ENCODE measurements around the gene SERPINF2. TPM values are rescaled to one million over a fixed set of nuclear protein-coding genes. Genes with fewer than 3 reads are reported as not detected.
"Not testable (repeated sequence)": the region's sequence is repeated elsewhere in the genome, so short reads cannot be mapped to it uniquely, and the experiment has no call there.

The SERPINF2 gene
- total RNA-seq (1 to 10 TPM; 1.6 to 7.9 (median 5.0) TPM), polyA plus RNA-seq (1 to 10 TPM; 3.5 to 7.0 (median 4.9) TPM)
- long read RNA-seq, donor 1 = 0 reads
- long read RNA-seq, donor 2, partial matches to known transcripts = 0 of 1 reads
- long read RNA-seq, donor 2, other reads (novel, unspliced or antisense) = 0 of 1 reads

- WGBS, 5 donors = 69 to 81% (median 75%) methylated on average over 8 to 10 of the region's 10 CpGs
- Histone ChIP-seq H3K36me3 (peaks cover 0 to 11% (median 7%) of the 10 kb centered on the region in 6 donors), H3K27ac (peak within 1 kb of the TSS in 2 of 8 donors; percentile 32 to 53), H3K4me3 (no peak within 1 kb of the TSS), H3K4me1 (peaks cover 0 to 26% (median 13%) of the 10 kb centered on the region in 6 donors), H3K27me3 (replicated peaks in 1 of 7) (no peaks in the 10 kb centered on the region), H3K9me3 (no peaks in the 10 kb centered on the region)
- TF ChIP-seq POLR2A (IDR thresholded peaks at IDR 0.05) (no peak), CTCF (IDR thresholded peaks at IDR 0.05 in 8 of 11, conservative IDR thresholded peaks at IDR 0.05 in 3 of 11) (no peak), POLR2AphosphoS5 (IDR thresholded peaks at IDR 0.05) (no peak)
- intact Hi-C loops (cut with DNase I; ENCODE audit: low total_unique reads) = no loop called here
- DNase-seq = no peak
These were observed at the start of gene SERPINF2 for GRCh38 chr17:1742371-1743087. Gene SERPINF2, plus strand, starts transcription at chr17:1742871. Its CDS starts 2,125 bp downstream, at chr17:1744996.

GRCh38 chr17:1693339-1693738 lies 49.3 kb upstream of the SERPINF2 start:
- no peaks in the 10 kb centered on the region for H3K4me1 ChIP-seq
- no peaks in the 10 kb centered on the region for H3K36me3 ChIP-seq
- intact Hi-C loops (cut with DNase I; ENCODE audit: low total_unique reads) = no loop called here
- no peak for DNase-seq
- H3K27me3 ChIP-seq (replicated peaks in 1 of 7) = no peaks in the 10 kb centered on the region
- H3K9me3 ChIP-seq = no peaks in the 10 kb centered on the region
- 83 to 94% (median 93%) methylated on average over 7 of the region's 7 CpGs for whole genome bisulfite sequencing, 5 donors
- TF ChIP-seq CTCF (IDR thresholded peaks at IDR 0.05 in 8 of 11, conservative IDR thresholded peaks at IDR 0.05 in 3 of 11) (no peak), POLR2A (IDR thresholded peaks at IDR 0.05) (no peak), POLR2AphosphoS5 (IDR thresholded peaks at IDR 0.05) (no peak)
- H3K4me3 ChIP-seq = no peak overlapping the region
- no peak overlapping the region for H3K27ac ChIP-seq

- no peaks in the 10 kb centered on the region for H3K27me3 ChIP-seq (replicated peaks in 1 of 7)
- no peak overlapping the region for H3K27ac ChIP-seq
- no peak for TF ChIP-seq CTCF (IDR thresholded peaks at IDR 0.05 in 8 of 11, conservative IDR thresholded peaks at IDR 0.05 in 3 of 11)
- TF ChIP-seq POLR2AphosphoS5 (IDR thresholded peaks at IDR 0.05) = no peak
- no peak for TF ChIP-seq POLR2A (IDR thresholded peaks at IDR 0.05)
- H3K36me3 ChIP-seq = no peaks in the 10 kb centered on the region
- intact Hi-C loops (cut with DNase I; ENCODE audit: low total_unique reads) = no loop called here
- DNase-seq = no peak
- 77 to 88% (median 78%) methylated on average over 8 of the region's 8 CpGs for WGBS, 5 donors
- no peaks in the 10 kb centered on the region for H3K4me1 ChIP-seq
- no peaks in the 10 kb centered on the region for H3K9me3 ChIP-seq
- no peak overlapping the region for H3K4me3 ChIP-seq
These were observed 47.3 kb upstream of the SERPINF2 start for GRCh38 chr17:1695365-1695764.

GRCh38 chr17:1697681-1698080 lies 45.0 kb upstream of the SERPINF2 start:
- no peak for DNase-seq
- H3K27me3 ChIP-seq (replicated peaks in 1 of 7) = no peaks in the 10 kb centered on the region
- no peak overlapping the region for H3K4me3 ChIP-seq
- 50 to 62% (median 52%) methylated on average over 5 of the region's 5 CpGs for WGBS, 5 donors
- H3K36me3 ChIP-seq = no peaks in the 10 kb centered on the region
- no peaks in the 10 kb centered on the region for H3K9me3 ChIP-seq
- H3K4me1 ChIP-seq = no peaks in the 10 kb centered on the region
- H3K27ac ChIP-seq = no peak overlapping the region
- TF ChIP-seq POLR2A (IDR thresholded peaks at IDR 0.05) = no peak
- TF ChIP-seq POLR2AphosphoS5 (IDR thresholded peaks at IDR 0.05) = no peak
- TF ChIP-seq CTCF (IDR thresholded peaks at IDR 0.05 in 8 of 11, conservative IDR thresholded peaks at IDR 0.05 in 3 of 11) = no peak
- intact Hi-C loops (cut with DNase I; ENCODE audit: low total_unique reads) = no loop called here

GRCh38 chr17:1699891-1700290 lies 42.8 kb upstream of the SERPINF2 start:
- intact Hi-C loops (cut with DNase I; ENCODE audit: low total_unique reads); DNase-seq; H3K36me3 ChIP-seq; H3K27me3 ChIP-seq (replicated peaks in 1 of 7); H3K4me1 ChIP-seq; H3K27ac ChIP-seq; H3K9me3 ChIP-seq; H3K4me3 ChIP-seq: not testable (repeated sequence)
- WGBS, 5 donors = 91 to 95% (median 94%) methylated on average over 5 of the region's 5 CpGs

Measured in spleen (tissue), 13 donors.